Measurements from ENCODE around the gene CNNM1. TPM values are rescaled to one million over a fixed set of nuclear protein-coding genes. Genes with fewer than 3 reads are reported as not detected.

CNNM1 gene
- total RNA-seq, 1 experiment from 2014 or later: not detected

DNA sequence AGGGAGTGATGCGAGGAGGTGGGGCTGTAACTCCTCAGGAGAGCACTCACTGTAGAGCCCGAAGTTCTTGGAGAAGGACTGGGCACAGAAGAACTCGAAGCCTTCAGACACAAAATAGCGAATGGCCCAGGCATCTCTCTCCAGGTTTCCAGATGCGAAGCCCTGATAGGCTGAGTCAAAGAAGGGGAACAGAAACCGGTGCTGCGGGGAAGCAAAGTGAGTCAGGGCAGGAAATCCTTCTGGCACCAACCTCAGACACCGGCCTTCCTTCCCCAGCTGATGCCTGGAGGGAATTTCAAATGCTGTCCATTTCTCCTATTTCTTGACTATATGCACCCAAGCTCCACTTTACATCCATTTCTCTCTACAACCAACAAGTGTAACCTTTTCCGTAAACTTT, 74.5 kb downstream of the CNNM1 start:
- TF ChIP-seq YY1 (IDR thresholded peaks at IDR 0.05; ENCODE audit: extremely low read depth, insufficient replicate concordance, low read depth, low read length) (no peak), JUND (IDR thresholded peaks at IDR 0.05) (no peak), TCF7L2 (IDR thresholded peaks at IDR 0.05; ENCODE audit: borderline replicate concordance, extremely low read depth, insufficient read depth, insufficient read length) (no peak), SRF (IDR thresholded peaks at IDR 0.05; ENCODE audit: low read depth) (no peak), ELF1 (IDR thresholded peaks at IDR 0.05; ENCODE audit: borderline replicate concordance, low read depth) (no peak), ZFX (IDR thresholded peaks at IDR 0.05) (no peak), EGR1 (IDR thresholded peaks at IDR 0.05; ENCODE audit: low read depth) (no peak), EZH2 (IDR thresholded peaks at IDR 0.05) (no peak), FOSL1 (IDR thresholded peaks at IDR 0.05; ENCODE audit: low read depth) (no peak), EZH2phosphoT487 (IDR thresholded peaks at IDR 0.05; ENCODE audit: borderline replicate concordance) (no peak), SP1 (IDR thresholded peaks at IDR 0.05; ENCODE audit: low read depth) (no peak), CEBPB (IDR thresholded peaks at IDR 0.05; ENCODE audit: low read depth) (no peak), ZNF274 (IDR thresholded peaks at IDR 0.05; ENCODE audit: low read depth, low read length) (no peak)
- TF ChIP-seq, protein P1, sequence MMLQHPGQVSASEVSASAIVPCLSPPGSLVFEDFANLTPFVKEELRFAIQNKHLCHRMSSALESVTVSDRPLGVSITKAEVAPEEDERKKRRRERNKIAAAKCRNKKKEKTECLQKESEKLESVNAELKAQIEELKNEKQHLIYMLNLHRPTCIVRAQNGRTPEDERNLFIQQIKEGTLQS (IDR thresholded peaks at IDR 0.05): no peak
- TF ChIP-seq, protein P2, sequence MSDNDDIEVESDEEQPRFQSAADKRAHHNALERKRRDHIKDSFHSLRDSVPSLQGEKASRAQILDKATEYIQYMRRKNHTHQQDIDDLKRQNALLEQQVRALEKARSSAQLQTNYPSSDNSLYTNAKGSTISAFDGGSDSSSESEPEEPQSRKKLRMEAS (IDR thresholded peaks at IDR 0.05): no peak
- TF ChIP-seq, protein P3, sequence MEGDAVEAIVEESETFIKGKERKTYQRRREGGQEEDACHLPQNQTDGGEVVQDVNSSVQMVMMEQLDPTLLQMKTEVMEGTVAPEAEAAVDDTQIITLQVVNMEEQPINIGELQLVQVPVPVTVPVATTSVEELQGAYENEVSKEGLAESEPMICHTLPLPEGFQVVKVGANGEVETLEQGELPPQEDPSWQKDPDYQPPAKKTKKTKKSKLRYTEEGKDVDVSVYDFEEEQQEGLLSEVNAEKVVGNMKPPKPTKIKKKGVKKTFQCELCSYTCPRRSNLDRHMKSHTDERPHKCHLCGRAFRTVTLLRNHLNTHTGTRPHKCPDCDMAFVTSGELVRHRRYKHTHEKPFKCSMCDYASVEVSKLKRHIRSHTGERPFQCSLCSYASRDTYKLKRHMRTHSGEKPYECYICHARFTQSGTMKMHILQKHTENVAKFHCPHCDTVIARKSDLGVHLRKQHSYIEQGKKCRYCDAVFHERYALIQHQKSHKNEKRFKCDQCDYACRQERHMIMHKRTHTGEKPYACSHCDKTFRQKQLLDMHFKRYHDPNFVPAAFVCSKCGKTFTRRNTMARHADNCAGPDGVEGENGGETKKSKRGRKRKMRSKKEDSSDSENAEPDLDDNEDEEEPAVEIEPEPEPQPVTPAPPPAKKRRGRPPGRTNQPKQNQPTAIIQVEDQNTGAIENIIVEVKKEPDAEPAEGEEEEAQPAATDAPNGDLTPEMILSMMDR (IDR thresholded peaks at IDR 0.05 in 2 of 3, conservative IDR thresholded peaks at IDR 0.05 in 1 of 3; ENCODE audit: borderline replicate concordance in 1 of 3, insufficient read depth in 1 of 3, low read depth in 2 of 3, low read length in 2 of 3): no peak
- TF ChIP-seq, protein P4, sequence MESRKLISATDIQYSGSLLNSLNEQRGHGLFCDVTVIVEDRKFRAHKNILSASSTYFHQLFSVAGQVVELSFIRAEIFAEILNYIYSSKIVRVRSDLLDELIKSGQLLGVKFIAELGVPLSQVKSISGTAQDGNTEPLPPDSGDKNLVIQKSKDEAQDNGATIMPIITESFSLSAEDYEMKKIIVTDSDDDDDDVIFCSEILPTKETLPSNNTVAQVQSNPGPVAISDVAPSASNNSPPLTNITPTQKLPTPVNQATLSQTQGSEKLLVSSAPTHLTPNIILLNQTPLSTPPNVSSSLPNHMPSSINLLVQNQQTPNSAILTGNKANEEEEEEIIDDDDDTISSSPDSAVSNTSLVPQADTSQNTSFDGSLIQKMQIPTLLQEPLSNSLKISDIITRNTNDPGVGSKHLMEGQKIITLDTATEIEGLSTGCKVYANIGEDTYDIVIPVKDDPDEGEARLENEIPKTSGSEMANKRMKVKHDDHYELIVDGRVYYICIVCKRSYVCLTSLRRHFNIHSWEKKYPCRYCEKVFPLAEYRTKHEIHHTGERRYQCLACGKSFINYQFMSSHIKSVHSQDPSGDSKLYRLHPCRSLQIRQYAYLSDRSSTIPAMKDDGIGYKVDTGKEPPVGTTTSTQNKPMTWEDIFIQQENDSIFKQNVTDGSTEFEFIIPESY (IDR thresholded peaks at IDR 0.05; ENCODE audit: extremely low read depth, insufficient replicate concordance, low read length): no peak
- TF ChIP-seq, protein P5, sequence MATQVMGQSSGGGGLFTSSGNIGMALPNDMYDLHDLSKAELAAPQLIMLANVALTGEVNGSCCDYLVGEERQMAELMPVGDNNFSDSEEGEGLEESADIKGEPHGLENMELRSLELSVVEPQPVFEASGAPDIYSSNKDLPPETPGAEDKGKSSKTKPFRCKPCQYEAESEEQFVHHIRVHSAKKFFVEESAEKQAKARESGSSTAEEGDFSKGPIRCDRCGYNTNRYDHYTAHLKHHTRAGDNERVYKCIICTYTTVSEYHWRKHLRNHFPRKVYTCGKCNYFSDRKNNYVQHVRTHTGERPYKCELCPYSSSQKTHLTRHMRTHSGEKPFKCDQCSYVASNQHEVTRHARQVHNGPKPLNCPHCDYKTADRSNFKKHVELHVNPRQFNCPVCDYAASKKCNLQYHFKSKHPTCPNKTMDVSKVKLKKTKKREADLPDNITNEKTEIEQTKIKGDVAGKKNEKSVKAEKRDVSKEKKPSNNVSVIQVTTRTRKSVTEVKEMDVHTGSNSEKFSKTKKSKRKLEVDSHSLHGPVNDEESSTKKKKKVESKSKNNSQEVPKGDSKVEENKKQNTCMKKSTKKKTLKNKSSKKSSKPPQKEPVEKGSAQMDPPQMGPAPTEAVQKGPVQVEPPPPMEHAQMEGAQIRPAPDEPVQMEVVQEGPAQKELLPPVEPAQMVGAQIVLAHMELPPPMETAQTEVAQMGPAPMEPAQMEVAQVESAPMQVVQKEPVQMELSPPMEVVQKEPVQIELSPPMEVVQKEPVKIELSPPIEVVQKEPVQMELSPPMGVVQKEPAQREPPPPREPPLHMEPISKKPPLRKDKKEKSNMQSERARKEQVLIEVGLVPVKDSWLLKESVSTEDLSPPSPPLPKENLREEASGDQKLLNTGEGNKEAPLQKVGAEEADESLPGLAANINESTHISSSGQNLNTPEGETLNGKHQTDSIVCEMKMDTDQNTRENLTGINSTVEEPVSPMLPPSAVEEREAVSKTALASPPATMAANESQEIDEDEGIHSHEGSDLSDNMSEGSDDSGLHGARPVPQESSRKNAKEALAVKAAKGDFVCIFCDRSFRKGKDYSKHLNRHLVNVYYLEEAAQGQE (IDR thresholded peaks at IDR 0.05; ENCODE audit: low read depth): no peak
- H3K4me3 ChIP-seq (replicated peaks in 1 of 2; ENCODE audit: low read depth in 1 of 2, low read length in 2 of 2): no peak overlapping the region
- H3K9ac ChIP-seq (ENCODE audit: low read length): no peak overlapping the region
- ATAC-seq: no peak
- ChIA-PET RAD21 (ENCODE audit: low non-redundant PET in 1 of 2, low total read pairs in 2 of 2, uncharacterized antibody in 2 of 2, unreplicated experiment in 2 of 2) (no interaction called here), CTCF (no interaction called here), POLR2A (no interaction called here)
- H2AFZ ChIP-seq (ENCODE audit: low read depth, low read length, poor library complexity, severe bottlenecking): no peak overlapping the region
- H3K79me2 ChIP-seq (ENCODE audit: insufficient read depth, low read length): 0 out of 2 replicates have a peak, but pooled peaks cover under 1% of the 10 kb centered on the region
- peaks cover 38 to 42% of the 10 kb centered on the region in 2 experiments for H3K36me3 ChIP-seq (ENCODE audit: control insufficient read depth in 1 of 2, insufficient read depth in 2 of 2, low read length in 2 of 2)
- H3K4me2 ChIP-seq (ENCODE audit: low read length): no peak overlapping the region
- H3K4me1 ChIP-seq (ENCODE audit: control insufficient read depth in 1 of 2, insufficient read depth in 2 of 2, low read length in 2 of 2): no peaks in the 10 kb centered on the region
- no peak for DNase-seq (ENCODE audit: low read depth, low spot score)
- no peaks in the 10 kb centered on the region for H3K9me2 ChIP-seq (ENCODE audit: insufficient read depth)
- no peaks in the 10 kb centered on the region for H3K27me3 ChIP-seq (ENCODE audit: insufficient read depth, low read length)
- intact Hi-C loops (cut with micrococcal nuclease): no loop called here
- H3K9me3 ChIP-seq (ENCODE audit: control insufficient read depth in 1 of 2, insufficient read depth in 1 of 2, low read depth in 1 of 2, low read length in 2 of 2): no peaks in the 10 kb centered on the region
- H4K20me1 ChIP-seq (ENCODE audit: insufficient read depth): no peaks in the 10 kb centered on the region
- H3K27ac ChIP-seq (ENCODE audit: low read depth, low read length): no peak overlapping the region
- BruUV-seq (replicated peaks): no TSS peak
